Measurements from ENCODE around the gene VIM.
"Not testable (repeated sequence)": the region's sequence is repeated elsewhere in the genome, so short reads cannot be mapped to it uniquely, and the experiment has no call there.

VIM gene

GRCh38 chr10:17240096-17240495, 12.1 kb downstream of the VIM start:
- Histone ChIP-seq H3K9me3 (ENCODE audit: control insufficient read depth in 2 of 2, low read length in 2 of 2) (no peaks in the 10 kb centered on the region), H3K4me1 (ENCODE audit: control insufficient read depth, insufficient read depth, low read length) (peaks cover 2% of the 10 kb centered on the region)

GRCh38 chr10:17240616-17241015, 12.6 kb downstream of the VIM start:
- no peaks in the 10 kb centered on the region for H3K9me3 ChIP-seq (ENCODE audit: control insufficient read depth in 2 of 2, low read length in 2 of 2)
- no peak overlapping the region for H3K4me3 ChIP-seq (ENCODE audit: low read length in 2 of 2)
- H3K9ac ChIP-seq (ENCODE audit: low read length in 2 of 2) = no peak overlapping the region
- H3K27ac ChIP-seq (ENCODE audit: low read length) = no peak overlapping the region
- no peaks in the 10 kb centered on the region for H3K4me1 ChIP-seq (ENCODE audit: control insufficient read depth, insufficient read depth, low read length)
- H3K27me3 ChIP-seq (ENCODE audit: control insufficient read depth in 1 of 2, insufficient read depth in 2 of 2, low read length in 2 of 2) = no peaks in the 10 kb centered on the region
- peaks cover 15% of the 10 kb centered on the region in 2 donors for H3K36me3 ChIP-seq (ENCODE audit: control insufficient read depth in 2 of 2, insufficient read depth in 2 of 2, low read length in 2 of 2)

More at GRCh38 chr10:17240096-17240495, 12.1 kb downstream of the VIM start:
- Histone ChIP-seq H3K4me3 (ENCODE audit: low read length in 2 of 2) (no peak overlapping the region), H3K27ac (ENCODE audit: low read length) (no peak overlapping the region), H3K27me3 (ENCODE audit: control insufficient read depth in 1 of 2, insufficient read depth in 2 of 2, low read length in 2 of 2) (no peaks in the 10 kb centered on the region), H3K36me3 (ENCODE audit: control insufficient read depth in 2 of 2, insufficient read depth in 2 of 2, low read length in 2 of 2) (peaks cover 20% of the 10 kb centered on the region in 2 donors), H3K9ac (ENCODE audit: low read length in 2 of 2) (no peak overlapping the region)

GRCh38 chr10:17241611-17242333, 13.7 kb downstream of the VIM start:
- Histone ChIP-seq H3K9ac (ENCODE audit: low read length in 2 of 2) (no peak overlapping the region), H3K4me1 (ENCODE audit: control insufficient read depth, insufficient read depth, low read length) (no peaks in the 10 kb centered on the region), H3K9me3 (ENCODE audit: control insufficient read depth in 2 of 2, low read length in 2 of 2) (no peaks in the 10 kb centered on the region)

GRCh38 chr10:17244700-17245365, 16.8 kb downstream of the VIM start:
- Histone ChIP-seq H3K27me3 (ENCODE audit: control insufficient read depth in 1 of 2, insufficient read depth in 2 of 2, low read length in 2 of 2) (no peaks in the 10 kb centered on the region), H3K4me1 (ENCODE audit: control insufficient read depth, insufficient read depth, low read length) (no peaks in the 10 kb centered on the region), H3K9me3 (ENCODE audit: control insufficient read depth in 2 of 2, low read length in 2 of 2) (no peaks in the 10 kb centered on the region)

More at GRCh38 chr10:17241611-17242333, 13.7 kb downstream of the VIM start:
- H3K27me3 ChIP-seq (ENCODE audit: control insufficient read depth in 1 of 2, insufficient read depth in 2 of 2, low read length in 2 of 2) = no peaks in the 10 kb centered on the region
- no peak overlapping the region for H3K4me3 ChIP-seq (ENCODE audit: low read length in 2 of 2)
- peaks cover 4 to 5% of the 10 kb centered on the region in 2 donors for H3K36me3 ChIP-seq (ENCODE audit: control insufficient read depth in 2 of 2, insufficient read depth in 2 of 2, low read length in 2 of 2)
- no peak overlapping the region for H3K27ac ChIP-seq (ENCODE audit: low read length)

GRCh38 chr10:17247210-17247609, 19.2 kb downstream of the VIM start:
- Histone ChIP-seq H3K27ac (ENCODE audit: low read length) (no peak overlapping the region), H3K4me3 (ENCODE audit: low read length in 2 of 2) (no peak overlapping the region), H3K9me3 (ENCODE audit: control insufficient read depth in 2 of 2, low read length in 2 of 2) (no peaks in the 10 kb centered on the region), H3K9ac (ENCODE audit: low read length in 2 of 2) (no peak overlapping the region), H3K27me3 (ENCODE audit: control insufficient read depth in 1 of 2, insufficient read depth in 2 of 2, low read length in 2 of 2) (no peaks in the 10 kb centered on the region), H3K4me1 (ENCODE audit: control insufficient read depth, insufficient read depth, low read length) (no peaks in the 10 kb centered on the region), H3K36me3 (ENCODE audit: control insufficient read depth in 2 of 2, insufficient read depth in 2 of 2, low read length in 2 of 2) (no peaks in the 10 kb centered on the region)

More at GRCh38 chr10:17244700-17245365, 16.8 kb downstream of the VIM start:
- Histone ChIP-seq H3K9ac (ENCODE audit: low read length in 2 of 2) (no peak overlapping the region), H3K4me3 (ENCODE audit: low read length in 2 of 2) (no peak overlapping the region), H3K27ac (ENCODE audit: low read length) (no peak overlapping the region), H3K36me3 (ENCODE audit: control insufficient read depth in 2 of 2, insufficient read depth in 2 of 2, low read length in 2 of 2) (no peaks in the 10 kb centered on the region)

GRCh38 chr10:17248964-17249363, 20.9 kb downstream of the VIM start:
- Histone ChIP-seq H3K9me3 (ENCODE audit: control insufficient read depth in 2 of 2, low read length in 2 of 2) (no peaks in the 10 kb centered on the region), H3K27me3 (ENCODE audit: control insufficient read depth in 1 of 2, insufficient read depth in 2 of 2, low read length in 2 of 2) (no peaks in the 10 kb centered on the region), H3K27ac (ENCODE audit: low read length) (no peak overlapping the region), H3K9ac (ENCODE audit: low read length in 2 of 2) (no peak overlapping the region), H3K4me1 (ENCODE audit: control insufficient read depth, insufficient read depth, low read length) (no peaks in the 10 kb centered on the region), H3K36me3 (ENCODE audit: control insufficient read depth in 2 of 2, insufficient read depth in 2 of 2, low read length in 2 of 2) (no peaks in the 10 kb centered on the region), H3K4me3 (ENCODE audit: low read length in 2 of 2) (no peak overlapping the region)

- no peaks in the 10 kb centered on the region for H3K27me3 ChIP-seq (ENCODE audit: control insufficient read depth in 1 of 2, insufficient read depth in 2 of 2, low read length in 2 of 2)
- no peaks in the 10 kb centered on the region for H3K4me1 ChIP-seq (ENCODE audit: control insufficient read depth, insufficient read depth, low read length)
- H3K36me3 ChIP-seq (ENCODE audit: control insufficient read depth in 2 of 2, insufficient read depth in 2 of 2, low read length in 2 of 2) = no peaks in the 10 kb centered on the region
- no peak overlapping the region for H3K9ac ChIP-seq (ENCODE audit: low read length in 2 of 2)
- no peak overlapping the region for H3K4me3 ChIP-seq (ENCODE audit: low read length in 2 of 2)
- no peak overlapping the region for H3K27ac ChIP-seq (ENCODE audit: low read length)
- no peaks in the 10 kb centered on the region for H3K9me3 ChIP-seq (ENCODE audit: control insufficient read depth in 2 of 2, low read length in 2 of 2)
Measured at GRCh38 chr10:17249820-17250219, 21.8 kb downstream of the VIM start.

GRCh38 chr10:17250736-17251135, 22.7 kb downstream of the VIM start:
- no peaks in the 10 kb centered on the region for H3K36me3 ChIP-seq (ENCODE audit: control insufficient read depth in 2 of 2, insufficient read depth in 2 of 2, low read length in 2 of 2)

GRCh38 chr10:17254543-17255050, 26.6 kb downstream of the VIM start:
- not testable (repeated sequence) for H3K27ac ChIP-seq (ENCODE audit: low read length); H3K36me3 ChIP-seq (ENCODE audit: control insufficient read depth in 2 of 2, insufficient read depth in 2 of 2, low read length in 2 of 2); H3K27me3 ChIP-seq (ENCODE audit: control insufficient read depth in 1 of 2, insufficient read depth in 2 of 2, low read length in 2 of 2); H3K9ac ChIP-seq (ENCODE audit: low read length in 2 of 2); H3K9me3 ChIP-seq (ENCODE audit: control insufficient read depth in 2 of 2, low read length in 2 of 2); H3K4me1 ChIP-seq (ENCODE audit: control insufficient read depth, insufficient read depth, low read length); H3K4me3 ChIP-seq (ENCODE audit: low read length in 2 of 2)

More at GRCh38 chr10:17250736-17251135, 22.7 kb downstream of the VIM start:
- no peaks in the 10 kb centered on the region for H3K4me1 ChIP-seq (ENCODE audit: control insufficient read depth, insufficient read depth, low read length)
- H3K27me3 ChIP-seq (ENCODE audit: control insufficient read depth in 1 of 2, insufficient read depth in 2 of 2, low read length in 2 of 2) = no peaks in the 10 kb centered on the region
- no peak overlapping the region for H3K4me3 ChIP-seq (ENCODE audit: low read length in 2 of 2)
- no peak overlapping the region for H3K9ac ChIP-seq (ENCODE audit: low read length in 2 of 2)
- H3K9me3 ChIP-seq (ENCODE audit: control insufficient read depth in 2 of 2, low read length in 2 of 2) = no peaks in the 10 kb centered on the region
- no peak overlapping the region for H3K27ac ChIP-seq (ENCODE audit: low read length)

GRCh38 chr10:17255512-17255911, 27.5 kb downstream of the VIM start:
- Histone ChIP-seq H3K27ac (ENCODE audit: low read length) (no peak overlapping the region), H3K27me3 (ENCODE audit: control insufficient read depth in 1 of 2, insufficient read depth in 2 of 2, low read length in 2 of 2) (no peaks in the 10 kb centered on the region), H3K9me3 (ENCODE audit: control insufficient read depth in 2 of 2, low read length in 2 of 2) (no peaks in the 10 kb centered on the region), H3K9ac (ENCODE audit: low read length in 2 of 2) (no peak overlapping the region), H3K36me3 (ENCODE audit: control insufficient read depth in 2 of 2, insufficient read depth in 2 of 2, low read length in 2 of 2) (no peaks in the 10 kb centered on the region), H3K4me1 (ENCODE audit: control insufficient read depth, insufficient read depth, low read length) (no peaks in the 10 kb centered on the region), H3K4me3 (ENCODE audit: low read length in 2 of 2) (no peak overlapping the region)

- Histone ChIP-seq H3K4me3 (ENCODE audit: low read length in 2 of 2) (no peak overlapping the region), H3K27me3 (ENCODE audit: control insufficient read depth in 1 of 2, insufficient read depth in 2 of 2, low read length in 2 of 2) (no peaks in the 10 kb centered on the region), H3K4me1 (ENCODE audit: control insufficient read depth, insufficient read depth, low read length) (no peaks in the 10 kb centered on the region), H3K27ac (ENCODE audit: low read length) (no peak overlapping the region), H3K9me3 (ENCODE audit: control insufficient read depth in 2 of 2, low read length in 2 of 2) (no peaks in the 10 kb centered on the region), H3K36me3 (ENCODE audit: control insufficient read depth in 2 of 2, insufficient read depth in 2 of 2, low read length in 2 of 2) (no peaks in the 10 kb centered on the region), H3K9ac (ENCODE audit: low read length in 2 of 2) (no peak overlapping the region)
Measured at GRCh38 chr10:17256051-17256450, 28.0 kb downstream of the VIM start.
